ENCODE data around the gene WDR83.

Gene WDR83

GRCh38 chr19:12705654-12706331 is 39.2 kb downstream of the WDR83 start:
- Histone ChIP-seq H3K36me3 (ENCODE audit: insufficient read depth) (peaks cover 3% of the 10 kb centered on the region; the same call in 1 of the 2 replicates), H3K4me1 (ENCODE audit: low read depth, poor library complexity, severe bottlenecking) (no peaks in the 10 kb centered on the region), H2AFZ (ENCODE audit: low read depth) (no peak overlapping the region), H3K79me2 (ENCODE audit: insufficient read depth, low read depth) (no peaks in the 10 kb centered on the region), H3K27ac (no peak overlapping the region), H3K4me3 (IDR thresholded peaks at IDR 0.05; ENCODE audit: insufficient read depth, low read depth, low read length) (no peak overlapping the region), H4K20me1 (ENCODE audit: insufficient read depth) (no peaks in the 10 kb centered on the region), H3K27me3 (ENCODE audit: insufficient read depth, low read depth) (no peaks in the 10 kb centered on the region), H3K4me2 (no peak overlapping the region), H3K9ac (no peak overlapping the region)
- TF ChIP-seq CTCF (conservative IDR thresholded peaks at IDR 0.05; ENCODE audit: low read depth, low read length): no peak

- no peaks in the 10 kb centered on the region for H3K4me1 ChIP-seq (ENCODE audit: low read depth, poor library complexity, severe bottlenecking)
- no peak overlapping the region for H3K4me3 ChIP-seq (IDR thresholded peaks at IDR 0.05; ENCODE audit: insufficient read depth, low read depth, low read length)
- H3K4me2 ChIP-seq: no peak overlapping the region
- peaks cover 3% of the 10 kb centered on the region; the same call in 1 of the 2 replicates for H3K36me3 ChIP-seq (ENCODE audit: insufficient read depth)
- H3K27me3 ChIP-seq (ENCODE audit: insufficient read depth, low read depth): no peaks in the 10 kb centered on the region
- H2AFZ ChIP-seq (ENCODE audit: low read depth): no peak overlapping the region
- H3K27ac ChIP-seq: no peak overlapping the region
- no peak for TF ChIP-seq CTCF (conservative IDR thresholded peaks at IDR 0.05; ENCODE audit: low read depth, low read length)
- H4K20me1 ChIP-seq (ENCODE audit: insufficient read depth): no peaks in the 10 kb centered on the region
- H3K9ac ChIP-seq: no peak overlapping the region
- no peaks in the 10 kb centered on the region for H3K79me2 ChIP-seq (ENCODE audit: insufficient read depth, low read depth)
Measured at GRCh38 chr19:12706332-12706718, 39.7 kb downstream of the WDR83 start.

GRCh38 chr19:12708641-12709040 is 42.0 kb downstream of the WDR83 start:
- H3K9ac ChIP-seq: no peak overlapping the region
- H3K4me1 ChIP-seq (ENCODE audit: low read depth, poor library complexity, severe bottlenecking): no peaks in the 10 kb centered on the region
- no peaks in the 10 kb centered on the region for H3K27me3 ChIP-seq (ENCODE audit: insufficient read depth, low read depth)
- H3K27ac ChIP-seq: no peak overlapping the region
- no peak overlapping the region for H2AFZ ChIP-seq (ENCODE audit: low read depth)
- no peaks in the 10 kb centered on the region for H4K20me1 ChIP-seq (ENCODE audit: insufficient read depth)
- no peak overlapping the region for H3K4me3 ChIP-seq (IDR thresholded peaks at IDR 0.05; ENCODE audit: insufficient read depth, low read depth, low read length)
- peaks cover 5% of the 10 kb centered on the region; the same call in 1 of the 2 replicates for H3K36me3 ChIP-seq (ENCODE audit: insufficient read depth)
- no peak for TF ChIP-seq CTCF (conservative IDR thresholded peaks at IDR 0.05; ENCODE audit: low read depth, low read length)
- no peak overlapping the region for H3K4me2 ChIP-seq
- H3K79me2 ChIP-seq (ENCODE audit: insufficient read depth, low read depth): no peaks in the 10 kb centered on the region

GRCh38 chr19:12711187-12711586 is 44.6 kb downstream of the WDR83 start:
- no peak for TF ChIP-seq CTCF (conservative IDR thresholded peaks at IDR 0.05; ENCODE audit: low read depth, low read length)
- Histone ChIP-seq H3K4me2 (no peak overlapping the region), H3K4me3 (IDR thresholded peaks at IDR 0.05; ENCODE audit: insufficient read depth, low read depth, low read length) (no peak overlapping the region), H3K79me2 (ENCODE audit: insufficient read depth, low read depth) (no peaks in the 10 kb centered on the region), H2AFZ (ENCODE audit: low read depth) (no peak overlapping the region), H3K9ac (no peak overlapping the region), H3K4me1 (ENCODE audit: low read depth, poor library complexity, severe bottlenecking) (no peaks in the 10 kb centered on the region), H3K36me3 (ENCODE audit: insufficient read depth) (peaks cover 10% of the 10 kb centered on the region; the same call in 1 of the 2 replicates), H3K27ac (no peak overlapping the region), H4K20me1 (ENCODE audit: insufficient read depth) (no peaks in the 10 kb centered on the region), H3K27me3 (ENCODE audit: insufficient read depth, low read depth) (no peaks in the 10 kb centered on the region)
